ENCODE measurements around the gene MAD1L1.

The MAD1L1 gene

DNA sequence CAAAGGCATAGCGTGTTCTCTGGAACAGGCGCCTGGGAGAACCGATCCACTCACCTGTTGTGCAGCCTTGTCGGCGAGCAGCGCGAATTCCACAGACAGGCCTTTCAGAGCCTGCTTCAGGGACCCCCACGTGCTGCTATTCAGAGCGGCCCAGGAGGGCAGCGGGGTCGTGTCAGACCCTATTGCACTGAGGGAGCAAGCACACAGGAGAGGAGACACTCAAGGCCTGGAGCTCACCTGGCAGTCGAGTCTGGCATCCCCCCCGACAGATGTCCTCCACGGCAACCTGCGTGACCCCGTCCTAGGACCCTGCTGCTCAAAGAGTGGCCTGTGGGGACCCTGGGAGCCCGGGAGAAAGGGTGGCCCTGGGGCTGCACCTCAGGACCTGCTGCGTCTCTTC lies 30.4 kb upstream of the MAD1L1 start:
- Histone ChIP-seq H3K4me1 (ENCODE audit: control insufficient read depth, low read length) (peaks cover 44% of the 10 kb centered on the region), H3K79me2 (ENCODE audit: control insufficient read depth, low read length) (no peaks in the 10 kb centered on the region), H3K36me3 (ENCODE audit: control insufficient read depth, low read length) (peaks cover 15% of the 10 kb centered on the region), H3K9me2 (replicated peaks; ENCODE audit: control insufficient read depth, low read length) (no peaks in the 10 kb centered on the region), H3K4me2 (ENCODE audit: low read length) (no peak overlapping the region), H4K20me1 (ENCODE audit: control insufficient read depth, insufficient read depth, low read depth, low read length) (peaks cover 3% of the 10 kb centered on the region; the same call in 1 of the 2 replicates), H3K4me3 (ENCODE audit: low read length) (no peak overlapping the region), H3K27me3 (ENCODE audit: control insufficient read depth, low read length) (no peaks in the 10 kb centered on the region), H3K27ac (ENCODE audit: low read depth, low read length) (no peak overlapping the region), H3K9me3 (ENCODE audit: control insufficient read depth, insufficient read depth, low read length) (no peaks in the 10 kb centered on the region), H3F3A (ENCODE audit: control insufficient read depth, insufficient read depth) (no peaks in the 10 kb centered on the region; the same call in 1 of the 2 replicates)
- no peak for TF ChIP-seq EZH2phosphoT487 (IDR thresholded peaks at IDR 0.05; ENCODE audit: borderline replicate concordance, low read length)
- TF ChIP-seq, protein P1, sequence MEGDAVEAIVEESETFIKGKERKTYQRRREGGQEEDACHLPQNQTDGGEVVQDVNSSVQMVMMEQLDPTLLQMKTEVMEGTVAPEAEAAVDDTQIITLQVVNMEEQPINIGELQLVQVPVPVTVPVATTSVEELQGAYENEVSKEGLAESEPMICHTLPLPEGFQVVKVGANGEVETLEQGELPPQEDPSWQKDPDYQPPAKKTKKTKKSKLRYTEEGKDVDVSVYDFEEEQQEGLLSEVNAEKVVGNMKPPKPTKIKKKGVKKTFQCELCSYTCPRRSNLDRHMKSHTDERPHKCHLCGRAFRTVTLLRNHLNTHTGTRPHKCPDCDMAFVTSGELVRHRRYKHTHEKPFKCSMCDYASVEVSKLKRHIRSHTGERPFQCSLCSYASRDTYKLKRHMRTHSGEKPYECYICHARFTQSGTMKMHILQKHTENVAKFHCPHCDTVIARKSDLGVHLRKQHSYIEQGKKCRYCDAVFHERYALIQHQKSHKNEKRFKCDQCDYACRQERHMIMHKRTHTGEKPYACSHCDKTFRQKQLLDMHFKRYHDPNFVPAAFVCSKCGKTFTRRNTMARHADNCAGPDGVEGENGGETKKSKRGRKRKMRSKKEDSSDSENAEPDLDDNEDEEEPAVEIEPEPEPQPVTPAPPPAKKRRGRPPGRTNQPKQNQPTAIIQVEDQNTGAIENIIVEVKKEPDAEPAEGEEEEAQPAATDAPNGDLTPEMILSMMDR (IDR thresholded peaks at IDR 0.05; ENCODE audit: low read depth, low read length, poor library complexity, severe bottlenecking) = no peak

- no peak for TF ChIP-seq EZH2phosphoT487 (IDR thresholded peaks at IDR 0.05; ENCODE audit: borderline replicate concordance, low read length)
- TF ChIP-seq, protein P1 (IDR thresholded peaks at IDR 0.05; ENCODE audit: low read depth, low read length, poor library complexity, severe bottlenecking) = peak; percentile 22
- peaks cover 45% of the 10 kb centered on the region for H3K4me1 ChIP-seq (ENCODE audit: control insufficient read depth, low read length)
- H3K79me2 ChIP-seq (ENCODE audit: control insufficient read depth, low read length) = no peaks in the 10 kb centered on the region
- no peaks in the 10 kb centered on the region; the same call in 1 of the 2 replicates for H3F3A ChIP-seq (ENCODE audit: control insufficient read depth, insufficient read depth)
- no peaks in the 10 kb centered on the region for H3K9me3 ChIP-seq (ENCODE audit: control insufficient read depth, insufficient read depth, low read length)
- H3K4me2 ChIP-seq (ENCODE audit: low read length) = peak overlapping the region; percentile 66
- peaks cover 4% of the 10 kb centered on the region; the same call in 1 of the 2 replicates for H4K20me1 ChIP-seq (ENCODE audit: control insufficient read depth, insufficient read depth, low read depth, low read length)
- no peaks in the 10 kb centered on the region for H3K27me3 ChIP-seq (ENCODE audit: control insufficient read depth, low read length)
- peaks cover 23% of the 10 kb centered on the region for H3K36me3 ChIP-seq (ENCODE audit: control insufficient read depth, low read length)
- peak overlapping the region; percentile 49 for H3K4me3 ChIP-seq (ENCODE audit: low read length)
- H3K27ac ChIP-seq (ENCODE audit: low read depth, low read length) = peak overlapping the region; percentile 59
- H3K9me2 ChIP-seq (replicated peaks; ENCODE audit: control insufficient read depth, low read length) = no peaks in the 10 kb centered on the region
These were observed 28.9 kb upstream of the MAD1L1 start for GRCh38 chr7:2261611-2262010.

DNA sequence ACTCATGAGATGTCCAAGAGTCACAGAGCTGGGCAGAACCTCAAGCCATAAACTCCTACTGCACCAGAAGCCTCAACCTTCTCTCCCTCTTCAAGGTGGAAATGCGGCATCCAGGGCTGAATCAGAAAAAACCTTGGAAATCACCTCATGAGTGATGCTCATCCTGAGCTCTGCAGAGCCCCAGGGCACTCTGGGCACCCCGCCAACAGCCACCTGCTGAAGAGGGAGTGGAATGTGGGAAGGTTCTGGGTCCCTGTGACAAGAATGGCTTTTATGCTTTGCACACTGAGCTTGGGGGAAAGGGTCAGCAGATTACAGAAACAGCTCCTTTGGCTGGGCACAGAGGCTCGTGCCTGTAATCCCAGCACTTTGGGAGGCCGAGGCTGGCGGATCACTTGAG lies 28.1 kb upstream of the MAD1L1 start:
- no peaks in the 10 kb centered on the region for H3K9me3 ChIP-seq (ENCODE audit: control insufficient read depth, insufficient read depth, low read length)

More for the DNA sequence above, 28.1 kb upstream of the MAD1L1 start:
- no peak overlapping the region for H3K4me3 ChIP-seq (ENCODE audit: low read length)
- no peaks in the 10 kb centered on the region; the same call in 1 of the 2 replicates for H3F3A ChIP-seq (ENCODE audit: control insufficient read depth, insufficient read depth)
- TF ChIP-seq, protein P1 (IDR thresholded peaks at IDR 0.05; ENCODE audit: low read depth, low read length, poor library complexity, severe bottlenecking) = no peak
- TF ChIP-seq EZH2phosphoT487 (IDR thresholded peaks at IDR 0.05; ENCODE audit: borderline replicate concordance, low read length) = no peak
- no peaks in the 10 kb centered on the region for H3K79me2 ChIP-seq (ENCODE audit: control insufficient read depth, low read length)
- H3K4me2 ChIP-seq (ENCODE audit: low read length) = peak overlapping the region; percentile 66; the same call in 1 of the 2 replicates
- H4K20me1 ChIP-seq (ENCODE audit: control insufficient read depth, insufficient read depth, low read depth, low read length) = peaks cover 4% of the 10 kb centered on the region; the same call in 1 of the 2 replicates
- no peaks in the 10 kb centered on the region for H3K27me3 ChIP-seq (ENCODE audit: control insufficient read depth, low read length)
- H3K4me1 ChIP-seq (ENCODE audit: control insufficient read depth, low read length) = peaks cover 45% of the 10 kb centered on the region
- peaks cover 27% of the 10 kb centered on the region for H3K36me3 ChIP-seq (ENCODE audit: control insufficient read depth, low read length)
- H3K9me2 ChIP-seq (replicated peaks; ENCODE audit: control insufficient read depth, low read length) = no peaks in the 10 kb centered on the region
- no peak overlapping the region for H3K27ac ChIP-seq (ENCODE audit: low read depth, low read length)
